ENCODE data around the gene SERPINB2.

GRCh38 chr18:63872586-63872985, 14.9 kb upstream of the SERPINB2 start:
- TF ChIP-seq POLR2A (IDR thresholded peaks at IDR 0.05; ENCODE audit: low read length): no peak
- no peak for TF ChIP-seq GATA1 (IDR thresholded peaks at IDR 0.05; ENCODE audit: low read depth, low read length)
